ENCODE data around the gene STX16. TPM values are rescaled to one million over a fixed set of nuclear protein-coding genes. Genes with fewer than 3 reads are reported as not detected.

STX16 gene
- total and polyA plus RNA-seq, 2 donors (not counting 1 experiment from before 2014, with no cell fraction given), result 110 to 117 TPM

DNA sequence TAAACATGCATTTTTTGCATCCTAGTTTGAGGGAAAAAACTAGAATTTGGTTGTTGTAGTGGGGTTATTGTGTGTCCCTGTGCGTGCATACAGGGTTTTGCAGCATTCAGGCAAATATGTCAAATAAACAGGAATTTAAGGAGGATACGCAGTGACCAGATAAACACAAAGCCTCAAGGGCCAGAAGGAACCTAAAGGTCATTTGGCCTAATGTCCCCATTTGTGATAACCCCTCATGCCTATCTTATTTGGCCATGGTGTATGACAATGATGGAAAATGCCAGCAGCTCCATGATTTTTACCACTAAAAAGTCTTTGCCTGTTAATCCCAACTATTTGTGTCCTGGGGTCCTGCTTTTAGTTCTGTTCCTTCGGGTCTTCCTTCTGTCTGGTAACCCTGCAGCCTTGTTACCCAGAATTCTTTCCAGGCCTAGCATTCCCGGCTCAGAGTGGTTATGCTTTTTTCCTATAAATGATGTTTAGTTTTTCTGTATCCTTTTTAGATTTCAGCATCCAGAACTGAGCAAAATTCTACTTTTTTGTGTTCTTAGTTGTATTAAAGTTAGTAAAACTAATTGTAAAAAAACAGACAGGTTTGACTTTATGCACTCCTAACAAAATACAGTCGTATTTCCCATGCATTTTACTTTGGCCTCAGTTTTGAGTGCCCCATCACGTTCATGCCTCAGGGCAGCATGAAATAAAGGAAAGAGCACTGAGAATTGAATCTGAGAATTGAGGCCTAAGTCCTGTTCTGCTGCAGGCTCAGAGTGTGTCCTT lies 4.4 kb downstream of the STX16 start:
- ATAC-seq (ENCODE audit: low read depth) (no peak), DNase-seq (no peak)
- ChIA-PET CTCF (interaction anchor here (0.6 kb wide), 1 partner anchor 1155 kb away, joined by 3 read pairs; no protein-coding TSS in a partner anchor), POLR2A (no interaction called here)
- Mint-ChIP-seq H3K9me3 (ENCODE audit: insufficient read depth) (no peaks in the 10 kb centered on the region), H3K4me1 (peaks cover 45% of the 10 kb centered on the region), H3K4me3 (no peak overlapping the region), H3K27ac (no peak overlapping the region), H3K27me3 (no peaks in the 10 kb centered on the region)
- Histone ChIP-seq H3K79me2 (ENCODE audit: control insufficient read depth, insufficient read depth, low read length) (peaks cover 80% of the 10 kb centered on the region), H3K4me3 (ENCODE audit: control extremely low read depth in 1 of 5, extremely low read depth in 1 of 5, insufficient read depth in 1 of 5, low read depth in 2 of 5, low read length in 4 of 5) (no peak overlapping the region), H3K4me2 (replicated peaks; ENCODE audit: low read depth, low read length, poor library complexity, severe bottlenecking) (no peak overlapping the region), H3K9ac (ENCODE audit: low read length) (no peak overlapping the region), H2AFZ (ENCODE audit: insufficient read depth, low read depth, low read length, poor library complexity, severe bottlenecking) (no peak overlapping the region), H3K9me3 (ENCODE audit: control extremely low read depth in 1 of 3, control insufficient read depth in 2 of 3, insufficient read depth in 1 of 3, low read length in 2 of 3) (no peaks in the 10 kb centered on the region), H3K27ac (ENCODE audit: low read length in 2 of 2) (no peak overlapping the region), H3K27me3 (replicated peaks in 1 of 4; ENCODE audit: control extremely low read depth in 1 of 4, control insufficient read depth in 3 of 4, insufficient read depth in 4 of 4, low read length in 3 of 4) (no peaks in the 10 kb centered on the region), H4K20me1 (ENCODE audit: control insufficient read depth, insufficient read depth, low read length, poor library complexity, severe bottlenecking) (peaks cover 25% of the 10 kb centered on the region), H3K4me1 (ENCODE audit: control insufficient read depth in 2 of 2, insufficient read depth in 2 of 2, low read length in 2 of 2) (peaks cover 12 to 14% of the 10 kb centered on the region in 2 donors), H3K36me3 (replicated peaks in 1 of 2; ENCODE audit: control extremely low read depth in 1 of 2, control insufficient read depth in 1 of 2, extremely low read depth in 1 of 2, insufficient read depth in 2 of 2, low read length in 1 of 2) (peaks cover 0 to 8% of the 10 kb centered on the region in 2 experiments)
- TF ChIP-seq EZH2 (IDR thresholded peaks at IDR 0.05; ENCODE audit: borderline replicate concordance, insufficient read depth, low read depth, low read length, poor library complexity, severe bottlenecking) (no peak), CTCF (IDR thresholded peaks at IDR 0.05) (no peak)
- 97% methylated on average over 5 of the region's 6 CpGs for WGBS (ENCODE audit: insufficient coverage)
- intact Hi-C loops (cut with micrococcal nuclease), result no loop called here

- ChIA-PET CTCF (no interaction called here), POLR2A (no interaction called here)
- Histone ChIP-seq H3K9ac (ENCODE audit: low read length) (no peak overlapping the region), H2AFZ (ENCODE audit: insufficient read depth, low read depth, low read length, poor library complexity, severe bottlenecking) (no peak overlapping the region), H3K27ac (ENCODE audit: low read length in 2 of 2) (no peak overlapping the region), H4K20me1 (ENCODE audit: control insufficient read depth, insufficient read depth, low read length, poor library complexity, severe bottlenecking) (peaks cover 37% of the 10 kb centered on the region), H3K79me2 (ENCODE audit: control insufficient read depth, insufficient read depth, low read length) (peaks cover 86% of the 10 kb centered on the region), H3K4me3 (ENCODE audit: control extremely low read depth in 1 of 5, extremely low read depth in 1 of 5, insufficient read depth in 1 of 5, low read depth in 2 of 5, low read length in 4 of 5) (no peak overlapping the region), H3K27me3 (replicated peaks in 1 of 4; ENCODE audit: control extremely low read depth in 1 of 4, control insufficient read depth in 3 of 4, insufficient read depth in 4 of 4, low read length in 3 of 4) (no peaks in the 10 kb centered on the region), H3K4me2 (replicated peaks; ENCODE audit: low read depth, low read length, poor library complexity, severe bottlenecking) (no peak overlapping the region), H3K4me1 (ENCODE audit: control insufficient read depth in 2 of 2, insufficient read depth in 2 of 2, low read length in 2 of 2) (peaks cover 9 to 14% of the 10 kb centered on the region in 2 donors), H3K9me3 (ENCODE audit: control extremely low read depth in 1 of 3, control insufficient read depth in 2 of 3, insufficient read depth in 1 of 3, low read length in 2 of 3) (no peaks in the 10 kb centered on the region), H3K36me3 (replicated peaks in 1 of 2; ENCODE audit: control extremely low read depth in 1 of 2, control insufficient read depth in 1 of 2, extremely low read depth in 1 of 2, insufficient read depth in 2 of 2, low read length in 1 of 2) (peaks cover 8 to 10% of the 10 kb centered on the region in 2 experiments)
- no peaks in the 10 kb centered on the region for H3K27me3 Mint-ChIP-seq
- no peaks in the 10 kb centered on the region for H3K9me3 Mint-ChIP-seq (ENCODE audit: insufficient read depth)
- intact Hi-C loops (cut with micrococcal nuclease), result no loop called here
- H3K27ac Mint-ChIP-seq, result no peak overlapping the region
- H3K4me3 Mint-ChIP-seq, result no peak overlapping the region
- 83% methylated on average over 1 of the region's 2 CpGs for WGBS (ENCODE audit: insufficient coverage)
- ATAC-seq (ENCODE audit: low read depth), result no peak
- H3K4me1 Mint-ChIP-seq, result peaks cover 48% of the 10 kb centered on the region
- no peak for TF ChIP-seq EZH2 (IDR thresholded peaks at IDR 0.05; ENCODE audit: borderline replicate concordance, insufficient read depth, low read depth, low read length, poor library complexity, severe bottlenecking)
- TF ChIP-seq CTCF (IDR thresholded peaks at IDR 0.05), result no peak
- DNase-seq, result no peak
These were observed 5.7 kb downstream of the STX16 start for GRCh38 chr20:58656831-58657230.

All from B cell (primary cell).